Erythroblast (primary cell): ENCODE measurements around the gene NACA2.

Experiments used
- GATA1 ChIP-seq: IDR thresholded peaks from 2 replicates; pipeline ENCODE4 v1.6.1; 2011; ENCODE audit warnings: low read depth, mild to moderate bottlenecking, control low read depth, low read length, moderate library complexity
- POLR2A ChIP-seq: IDR thresholded peaks from 2 replicates; pipeline ENCODE4 v1.6.1; 2011; ENCODE audit warnings: mild to moderate bottlenecking, low read length

GRCh38 chr17:61591018-61591417, at the start of gene NACA2:
- no peak for TF ChIP-seq POLR2A
- TF ChIP-seq GATA1, result no peak
